HG02938 (cell line): ENCODE results near the gene FBXL17.

Experiments used
- ATAC-seq: cut with Tn5 transposase; IDR thresholded peaks from one replicate; pipeline ENCODE4 v1.9.1; 2021; ENCODE audit warnings: mild to moderate bottlenecking, moderate library complexity; ENCODE audit not compliant: unreplicated experiment

FBXL17 gene

DNA sequence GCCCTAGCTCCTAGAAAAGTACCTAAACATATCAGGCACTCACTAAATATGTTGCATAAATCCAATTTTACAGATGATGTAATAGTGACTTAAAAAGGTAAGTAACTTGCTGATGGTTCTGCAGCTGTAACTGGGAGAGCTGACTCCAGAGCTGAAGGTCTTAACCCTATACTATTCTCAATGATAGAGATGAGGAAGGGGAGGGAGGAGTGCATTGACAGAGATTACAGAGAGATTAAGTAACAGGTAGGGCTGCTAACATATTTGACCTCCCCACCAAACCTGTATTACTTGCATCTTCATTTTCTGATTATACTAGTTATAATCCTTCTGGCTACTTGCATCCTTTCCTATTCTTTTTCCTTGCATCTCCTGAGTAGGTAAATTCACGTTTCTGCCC is 455.8 kb downstream of the FBXL17 start:
- ATAC-seq, result no peak

DNA sequence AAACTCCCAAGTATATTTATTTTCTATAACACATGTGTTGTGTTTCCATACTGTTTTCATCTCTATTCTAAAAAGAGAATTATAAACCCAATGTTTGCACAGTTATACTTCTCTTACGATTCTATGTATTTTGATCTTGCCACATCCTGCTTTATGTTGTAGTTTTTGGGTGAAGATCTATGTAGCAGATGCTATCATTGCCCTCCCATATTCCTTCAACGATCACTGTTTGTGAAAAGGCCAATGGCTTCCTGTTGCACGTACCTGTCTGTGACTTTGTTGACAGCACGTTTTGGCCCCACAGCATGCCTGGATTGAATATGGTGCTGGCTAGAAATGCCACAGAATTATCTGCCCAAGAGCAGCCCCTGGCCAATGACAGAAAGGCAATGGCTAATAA is 456.7 kb downstream of the FBXL17 start:
- no peak for ATAC-seq

DNA sequence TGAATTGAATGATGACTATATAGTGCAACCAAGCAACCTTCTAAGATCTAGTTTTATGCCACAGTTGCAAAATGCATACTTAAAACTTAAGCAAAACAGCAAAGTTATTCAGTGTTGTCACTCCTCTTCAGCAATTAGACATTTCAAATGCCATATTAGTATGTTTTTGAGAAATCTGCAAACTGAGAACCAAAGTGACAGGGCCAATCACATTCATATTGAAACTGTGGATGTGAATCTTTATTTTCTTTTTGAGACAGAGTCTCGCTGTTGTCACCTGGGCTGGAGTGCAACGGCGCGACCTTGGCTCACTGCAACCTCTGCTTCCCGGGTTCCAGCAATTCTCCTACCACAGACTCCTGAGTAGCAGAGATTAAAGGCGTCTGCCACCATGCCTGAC is 461.9 kb downstream of the FBXL17 start:
- ATAC-seq, result no peak

DNA sequence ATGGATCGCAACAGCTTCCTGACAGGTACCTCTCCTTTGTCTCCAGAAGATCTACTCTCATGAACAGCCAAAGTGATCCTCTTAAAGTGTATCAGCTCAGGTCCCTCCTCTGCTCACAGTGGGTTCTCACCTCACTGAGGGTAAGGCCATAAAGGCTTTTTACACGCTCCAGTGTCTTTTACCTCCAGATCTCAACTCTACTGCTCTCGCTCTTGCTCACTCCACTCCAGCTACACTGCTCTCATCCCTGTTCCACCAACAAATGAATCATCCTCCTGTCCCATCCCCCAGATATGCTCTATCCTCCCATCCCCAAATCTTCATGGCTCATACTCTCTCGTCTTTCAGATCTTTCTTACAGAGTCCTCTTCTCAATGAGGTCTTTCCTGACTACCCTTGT is 462.5 kb downstream of the FBXL17 start:
- ATAC-seq, result no peak

DNA sequence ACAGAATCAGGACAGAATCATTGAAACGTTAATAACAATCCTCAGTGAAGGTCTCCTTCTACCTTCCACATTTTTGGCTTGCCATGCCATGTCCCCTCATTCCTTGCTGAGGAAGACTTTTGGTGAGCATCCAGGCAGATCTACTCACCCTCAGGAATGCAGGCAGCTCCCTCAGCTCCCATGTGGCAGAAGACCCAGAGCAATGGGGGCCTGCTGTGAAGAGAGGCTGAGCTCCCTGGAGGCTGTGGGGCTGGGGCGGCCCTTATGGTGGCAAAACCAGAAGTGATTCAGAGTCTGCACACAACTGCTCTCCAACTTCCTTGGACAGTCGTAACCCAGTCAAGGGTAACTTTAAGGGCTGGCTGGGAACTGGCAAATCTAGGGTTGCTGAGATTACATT is 463.9 kb downstream of the FBXL17 start:
- ATAC-seq, result no peak

DNA sequence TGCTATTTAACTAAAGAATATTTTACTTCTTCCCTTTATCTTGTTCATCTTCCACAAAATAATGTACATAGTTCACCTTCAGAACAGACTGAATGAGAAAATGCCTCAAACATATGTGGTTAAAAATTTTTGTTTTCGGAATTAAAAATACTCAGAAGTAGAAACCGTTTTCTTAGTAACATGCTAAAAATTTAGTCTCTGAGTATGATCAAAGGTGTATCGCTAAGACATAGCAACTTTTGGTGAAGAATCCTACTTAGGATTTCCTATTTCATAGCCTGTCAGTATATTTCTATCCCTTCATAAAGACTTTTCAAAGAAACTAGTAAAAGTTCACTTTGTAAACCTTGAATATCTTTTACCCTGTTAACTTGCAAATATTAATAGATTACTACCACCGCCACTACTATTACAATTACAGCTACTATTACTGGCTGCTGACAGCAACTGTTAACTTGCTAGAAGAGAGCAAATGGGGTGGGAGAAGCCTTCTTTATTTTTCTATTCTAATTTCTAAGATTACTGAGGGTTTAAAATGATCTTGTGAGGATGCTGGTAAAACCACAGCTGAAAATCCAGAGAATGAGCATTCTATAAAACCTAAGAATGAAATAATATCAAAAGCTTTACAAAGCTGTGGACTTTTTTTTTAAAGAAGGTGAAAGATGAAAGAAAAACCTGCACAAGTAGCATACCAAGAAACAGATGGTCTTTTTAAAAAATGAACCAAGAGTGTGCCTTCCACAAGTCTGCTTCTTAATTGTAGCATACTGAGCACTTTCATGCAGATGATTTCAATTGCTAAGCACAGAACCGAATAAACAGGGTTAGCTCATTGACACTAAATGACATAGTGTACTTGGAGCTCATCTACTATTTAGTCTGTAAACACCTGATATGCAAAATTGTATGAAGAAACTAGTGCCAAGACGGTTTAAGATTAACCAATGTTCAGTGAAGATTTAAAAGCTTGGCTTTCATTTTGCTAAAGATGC is 464.9 kb downstream of the FBXL17 start:
- ATAC-seq, result no peak

DNA sequence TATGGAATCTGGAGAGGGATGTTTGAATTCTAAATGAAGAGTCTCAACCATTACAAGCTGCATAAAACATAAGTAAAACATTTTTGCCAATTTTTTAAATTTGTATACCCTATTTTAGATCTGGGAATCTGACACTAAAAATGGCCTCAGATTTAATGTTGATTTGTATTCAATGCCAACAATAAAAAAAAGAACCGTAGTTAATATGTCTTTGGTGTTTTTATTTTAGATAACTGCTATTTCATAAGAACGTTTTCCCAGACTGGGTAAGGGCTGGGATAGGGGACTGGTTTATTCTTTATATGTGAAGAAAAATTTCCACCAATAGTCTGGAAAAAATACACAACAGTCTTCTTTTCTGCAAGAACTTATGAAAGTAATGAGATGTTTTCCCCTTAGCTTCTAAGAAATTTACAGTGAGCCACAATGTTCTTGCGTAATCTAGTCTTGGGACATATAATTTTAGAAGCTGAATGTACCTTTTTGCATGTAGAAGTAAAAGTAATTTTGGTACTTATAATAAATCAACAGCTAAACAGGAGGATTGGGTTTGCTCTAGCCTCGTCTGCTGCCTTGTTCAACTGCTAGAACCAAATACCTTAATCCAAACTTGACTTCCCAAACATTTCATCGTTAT is 466.6 kb downstream of the FBXL17 start:
- ATAC-seq, result no peak

DNA sequence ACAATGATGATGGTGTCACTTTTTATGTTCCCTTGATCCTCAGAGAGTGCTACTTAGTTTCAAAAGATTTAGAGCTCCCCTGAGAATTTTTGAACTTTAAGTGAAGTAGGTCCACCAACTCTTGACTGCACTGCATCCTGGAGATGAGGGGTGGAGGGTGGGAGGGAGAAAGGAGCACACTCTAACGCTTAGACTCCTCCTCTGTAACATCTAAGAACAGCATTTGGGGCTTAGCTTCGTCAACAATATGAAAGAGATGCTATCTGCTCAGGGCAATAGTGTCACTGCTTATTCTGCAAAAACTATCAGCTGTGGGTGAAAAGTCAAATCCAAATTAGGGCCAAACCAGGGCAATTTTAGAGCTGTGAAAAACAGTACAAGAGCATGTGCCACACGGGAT is 468.4 kb downstream of the FBXL17 start:
- ATAC-seq, result no peak

DNA sequence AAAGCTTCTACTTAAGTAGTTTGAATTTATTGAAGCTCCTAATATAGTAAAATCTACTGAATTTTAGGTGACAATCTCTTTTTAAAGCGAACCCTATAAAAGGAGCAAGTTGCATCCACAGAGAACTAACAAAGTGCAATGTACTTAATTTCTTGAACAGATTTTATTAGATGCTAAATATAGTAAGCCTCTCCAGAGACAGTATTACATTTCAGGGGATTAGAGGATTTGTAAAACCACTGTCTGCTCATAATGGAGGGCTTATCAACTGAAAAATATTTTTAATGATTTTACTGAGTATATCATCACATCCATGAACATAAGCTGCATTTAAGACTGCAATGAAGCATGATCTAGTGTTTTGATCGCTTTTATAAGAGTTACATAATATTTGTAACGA is 481.2 kb downstream of the FBXL17 start:
- ATAC-seq, result no peak

DNA sequence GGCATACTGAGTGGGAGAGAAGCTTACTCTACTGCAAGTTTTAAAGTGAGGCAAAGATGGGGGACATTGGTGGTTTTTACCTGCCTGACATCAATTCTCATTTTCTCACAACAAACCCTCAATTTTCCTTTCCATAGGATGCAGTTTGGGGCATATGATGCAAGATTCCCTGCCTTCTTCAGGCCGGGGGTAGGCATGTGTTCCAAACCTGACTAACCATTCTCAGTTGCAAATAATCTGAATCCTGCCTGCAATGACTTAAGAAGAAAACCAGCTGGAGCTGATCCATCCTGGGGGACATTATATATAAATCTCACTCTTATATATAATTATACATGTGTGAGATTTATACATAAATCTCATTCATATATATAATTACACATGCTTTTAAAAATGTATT is 487.5 kb downstream of the FBXL17 start:
- ATAC-seq, result no peak

DNA sequence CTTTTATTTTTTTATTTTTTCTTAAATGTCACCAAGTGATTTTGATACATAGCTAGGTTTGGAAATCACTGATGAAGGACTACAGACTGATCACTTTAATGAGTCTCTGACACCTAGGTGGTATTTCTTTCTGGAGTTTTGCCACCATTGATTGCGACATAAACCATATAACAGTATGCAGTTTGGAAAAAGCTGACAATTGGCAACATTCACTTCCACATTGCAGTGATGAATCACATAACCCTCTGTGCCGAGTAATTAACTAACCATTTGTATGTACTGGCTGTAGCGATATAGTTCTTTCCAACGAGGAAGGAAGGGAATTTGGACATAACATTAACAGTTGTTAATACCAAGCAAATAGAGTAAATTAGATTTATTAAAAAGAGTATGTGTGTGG is 488.3 kb downstream of the FBXL17 start:
- no peak for ATAC-seq

DNA sequence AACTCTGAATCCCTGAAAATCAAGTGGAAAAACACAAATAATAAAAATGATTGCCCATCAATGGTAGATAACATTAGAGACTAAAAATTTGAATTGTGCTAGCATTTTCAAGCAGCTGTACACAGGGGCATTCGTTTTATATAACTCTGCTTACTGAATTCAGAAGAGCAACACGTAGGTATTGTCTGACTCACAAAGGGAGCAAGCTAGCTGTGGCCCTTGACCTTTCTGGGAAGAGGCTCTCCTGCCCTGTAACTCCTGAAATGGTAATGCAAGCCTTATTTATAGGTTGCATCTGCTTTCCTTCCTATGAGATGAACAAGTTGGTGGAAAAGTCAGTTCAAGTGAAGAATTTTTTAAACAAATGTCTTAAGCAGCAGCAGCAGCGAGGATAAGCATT is 492.5 kb downstream of the FBXL17 start:
- ATAC-seq, result no peak

DNA sequence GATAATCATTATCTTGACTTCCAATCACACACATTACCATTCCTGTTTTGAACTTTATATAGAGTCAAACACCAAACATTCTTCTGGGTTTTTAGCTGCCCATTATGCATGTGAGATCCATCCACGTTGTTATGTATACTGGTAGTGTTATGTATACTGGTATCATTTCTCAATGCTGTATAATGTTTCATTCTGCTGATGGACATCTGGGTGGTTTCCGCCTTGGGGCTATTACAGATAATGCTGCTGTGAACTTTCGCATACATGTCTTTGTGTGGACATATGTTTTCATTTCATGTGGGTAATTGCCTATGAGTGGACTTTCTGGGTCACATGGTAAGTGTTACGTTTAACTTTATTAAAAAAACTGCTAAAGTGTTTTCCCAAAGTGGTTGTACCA is 493.4 kb downstream of the FBXL17 start:
- no peak for ATAC-seq

DNA sequence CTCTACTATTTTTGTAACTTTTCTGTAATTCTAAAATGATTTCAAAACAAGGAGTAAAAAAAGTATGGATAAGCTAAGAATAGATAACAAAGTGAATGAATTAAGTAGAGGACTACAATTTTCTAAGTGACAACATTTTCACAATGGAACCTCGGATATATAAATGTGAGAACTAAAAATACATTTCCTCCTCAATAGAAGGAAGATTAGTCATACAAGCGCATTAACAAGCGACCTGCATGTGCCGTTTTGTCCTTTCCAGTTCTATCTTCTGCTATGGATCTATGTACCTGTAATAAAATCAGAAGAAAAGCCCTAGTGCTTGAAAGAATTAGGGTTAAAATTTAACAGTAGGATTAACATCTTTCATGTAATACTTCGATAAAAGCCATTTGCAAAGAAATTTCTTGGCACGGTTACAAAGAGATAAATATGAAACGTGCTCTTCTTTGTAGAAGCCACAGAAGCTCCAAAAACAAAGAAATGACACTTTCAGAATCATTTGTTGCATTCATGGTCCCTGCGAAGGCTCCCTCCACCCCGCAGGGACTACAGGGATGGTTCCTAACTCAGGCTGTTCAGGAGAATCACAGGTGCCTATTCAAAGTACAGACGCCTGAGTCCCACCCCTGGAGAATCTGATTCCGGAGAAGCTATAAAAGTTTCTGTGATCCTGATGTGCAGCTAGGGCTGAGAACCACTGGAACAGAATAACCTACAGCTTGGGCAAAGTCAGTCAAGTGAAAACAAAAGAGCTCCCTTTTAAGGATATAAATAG is 494.5 kb downstream of the FBXL17 start:
- ATAC-seq, result no peak

DNA sequence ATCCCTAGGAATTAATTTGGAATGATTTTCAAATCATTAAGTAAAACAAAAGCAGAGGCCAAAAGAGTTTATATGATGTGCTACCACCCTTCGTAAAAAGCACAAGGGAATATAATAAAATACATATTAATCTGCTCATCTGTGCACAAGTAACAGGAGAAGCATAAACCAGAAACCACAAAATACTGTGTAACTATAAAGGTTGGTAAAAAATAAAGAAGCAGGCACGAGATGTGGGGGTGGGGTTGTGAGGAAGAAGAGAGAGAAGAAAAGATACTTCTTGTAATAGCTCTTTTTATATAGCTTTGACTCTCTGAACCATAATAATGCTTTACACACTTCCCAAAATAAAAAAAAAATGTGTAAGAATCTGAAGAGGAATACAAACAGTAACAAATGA is 496.3 kb downstream of the FBXL17 start:
- no peak for ATAC-seq

DNA sequence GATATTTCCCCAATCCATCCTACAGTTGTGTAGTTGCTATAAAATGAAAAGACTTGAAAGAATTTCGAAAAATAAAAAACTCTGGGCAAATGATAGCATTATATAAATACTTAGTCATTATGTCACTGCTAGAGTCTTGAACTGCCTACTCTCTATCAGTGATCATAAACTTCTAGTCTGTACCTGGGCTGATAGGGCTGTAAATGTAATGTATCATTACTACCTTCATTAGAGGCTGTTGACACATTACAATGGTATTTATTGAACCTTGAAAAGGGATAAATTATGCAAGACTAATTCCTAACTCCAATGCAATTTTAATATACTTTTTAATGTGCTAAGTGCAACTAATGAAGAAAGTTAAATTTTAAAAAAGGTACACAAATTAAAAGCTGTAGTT is 497.0 kb downstream of the FBXL17 start:
- ATAC-seq, result no peak

DNA sequence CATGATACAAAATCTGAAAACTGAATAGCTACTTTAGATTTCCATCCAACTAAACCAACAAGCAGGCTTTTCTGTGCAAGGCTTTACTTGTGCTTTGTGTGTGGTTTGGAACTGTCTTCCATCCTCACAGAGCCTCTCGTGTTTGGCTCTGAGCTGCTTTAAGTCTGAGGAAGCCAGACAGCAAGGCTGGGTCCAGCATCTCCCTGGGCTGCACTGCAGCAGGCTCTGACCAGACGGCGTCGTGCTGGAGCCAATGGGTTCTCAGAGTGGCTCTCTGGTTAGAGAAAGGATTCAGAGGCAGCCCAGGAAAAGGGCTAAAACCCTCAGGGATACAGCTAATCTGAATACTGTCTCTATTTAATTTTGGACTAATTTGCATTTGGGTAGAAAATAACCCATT is 503.2 kb downstream of the FBXL17 start:
- ATAC-seq, result no peak

DNA sequence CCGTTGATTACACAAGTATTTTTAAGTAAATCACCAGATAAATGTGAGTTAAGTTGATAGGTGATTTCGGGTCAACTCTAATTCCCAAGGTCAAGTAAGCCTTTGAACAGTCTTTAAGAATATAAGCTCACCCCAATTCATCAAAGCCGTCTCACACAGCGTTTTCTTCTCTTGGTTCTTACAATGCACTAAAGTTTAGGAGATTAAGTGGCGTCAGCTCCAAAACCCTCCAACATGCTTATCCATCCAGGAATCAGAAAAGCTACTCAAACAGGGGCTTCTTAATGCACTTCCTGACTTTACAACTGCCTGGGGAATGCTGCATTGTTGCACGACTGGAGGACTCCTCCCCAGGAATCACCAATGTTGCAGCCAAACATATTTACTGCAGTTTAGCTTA is 505.0 kb downstream of the FBXL17 start:
- no peak for ATAC-seq

DNA sequence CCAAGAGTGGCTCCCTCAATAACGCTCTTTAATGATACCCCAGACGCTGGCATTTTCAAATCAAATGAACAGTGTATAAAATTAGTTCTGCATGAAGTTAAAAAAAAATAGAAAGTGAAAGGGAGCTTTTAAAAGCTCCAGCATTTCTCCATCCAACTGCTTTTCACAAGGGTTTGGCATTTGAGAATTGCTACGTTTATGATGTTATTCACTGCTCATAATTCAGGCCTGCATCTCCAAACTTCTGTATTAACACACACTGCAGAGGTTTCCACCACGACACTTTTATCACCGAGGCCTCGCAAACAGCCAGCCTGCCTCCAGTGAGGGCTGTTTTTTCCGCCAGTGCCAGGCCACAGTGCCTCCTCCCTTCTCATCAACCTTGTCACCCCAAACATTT is 505.6 kb downstream of the FBXL17 start:
- ATAC-seq, result no peak

DNA sequence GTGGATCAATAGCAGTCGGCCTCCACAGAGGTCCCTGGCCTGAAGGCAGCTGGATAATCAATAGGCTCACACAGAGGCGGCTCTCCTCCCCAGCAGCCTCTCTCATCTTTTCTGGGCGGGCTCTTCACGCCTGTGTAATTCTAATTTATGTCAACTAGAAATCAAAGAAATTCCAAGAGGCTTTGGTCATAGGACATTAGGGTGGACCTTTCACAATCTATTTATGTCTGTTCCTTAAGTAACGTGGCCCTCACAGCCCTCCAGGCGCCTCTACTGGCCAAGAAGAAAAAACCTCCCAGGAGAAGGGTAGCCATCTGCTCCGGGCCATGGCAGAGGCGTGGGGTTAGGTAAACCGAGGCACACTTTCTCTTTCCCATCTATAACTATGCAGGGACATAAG is 506.1 kb downstream of the FBXL17 start:
- no peak for ATAC-seq

DNA sequence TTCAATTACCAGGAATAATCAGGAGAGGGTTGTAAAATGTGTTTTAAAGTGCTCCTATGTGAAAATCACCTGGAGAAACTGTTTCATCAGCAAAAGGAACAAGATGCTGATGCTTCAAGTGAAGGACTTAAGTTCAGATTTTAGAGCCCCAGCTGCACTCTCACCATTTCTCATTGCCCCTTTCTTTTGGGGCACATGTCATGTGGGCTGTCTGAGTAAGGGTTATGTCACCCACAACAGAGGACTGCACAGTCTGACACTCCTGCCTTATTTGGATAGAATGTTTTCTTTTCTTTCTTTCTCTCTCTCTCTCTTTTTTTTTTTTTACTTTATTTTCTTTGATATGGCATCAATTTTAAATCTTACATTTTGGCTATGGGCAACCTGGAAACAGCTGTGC is 507.1 kb downstream of the FBXL17 start:
- no peak for ATAC-seq

DNA sequence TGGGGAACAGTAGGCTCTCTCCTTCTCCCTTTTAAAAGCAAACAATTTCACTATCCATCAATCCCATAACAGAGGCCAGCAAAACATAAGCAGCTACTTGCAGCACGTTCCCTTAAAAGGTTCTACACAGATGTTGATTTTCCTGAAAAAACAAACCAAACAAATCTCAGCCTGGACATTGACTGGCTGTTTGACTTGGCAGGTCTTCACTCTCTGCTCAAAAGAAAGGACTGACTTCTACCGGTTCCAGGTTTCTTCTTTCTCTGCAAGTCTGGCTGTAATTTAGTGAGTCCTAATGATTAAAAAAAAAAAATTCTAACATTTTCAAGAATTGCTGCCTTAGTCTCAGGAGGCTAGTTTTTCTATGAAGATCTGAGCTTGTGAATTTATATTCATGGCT is 508.0 kb downstream of the FBXL17 start:
- no peak for ATAC-seq
